Psoas muscle (tissue), 8 donors: ENCODE results near the gene PAXX. TPM values are rescaled to one million over a fixed set of nuclear protein-coding genes. Genes with fewer than 3 reads are reported as not detected.

ENCODE experiments used
- ATAC-seq, 4 donors: fragments of 200-7000 bp; cut with Tn5 transposase; one replicate each; pipeline ENCODE4 v1.9.1; 2020; ENCODE audit warnings: moderate library complexity in 3 of 4, mild to moderate bottlenecking in 2 of 4
- DNase-seq, 2 donors: peaks; one replicate each; pipeline ENCODE4 v3.0.0-alpha.2; 2020
- H3K27ac ChIP-seq: fragments of 200-600 bp; one replicate; pipeline ENCODE4 v1.8.0; 2022
- H3K27me3 ChIP-seq, 3 donors: fragments of 200-600 bp in 1 of 3; one replicate each; pipeline versions ENCODE4 v1.6.1 to v1.8.0; 2013 to 2022; ENCODE audit warnings: low read length in 2 of 3, mild to moderate bottlenecking in 2 of 3, moderate library complexity in 1 of 3; ENCODE audit not compliant: insufficient read depth in 3 of 3
- H3K36me3 ChIP-seq, 2 donors: fragments of 200-600 bp in 1 of 2; one replicate each; pipeline versions ENCODE4 v1.6.1 to v1.8.0; 2013 to 2022; ENCODE audit warnings: low read depth in 1 of 2, mild to moderate bottlenecking in 1 of 2, moderate library complexity in 1 of 2; ENCODE audit not compliant: insufficient read depth in 1 of 2
- H3K4me1 ChIP-seq: fragments of 200-600 bp; one replicate; pipeline ENCODE4 v1.8.0; 2022
- H3K4me3 ChIP-seq: fragments of 200-600 bp; one replicate; pipeline ENCODE4 v1.8.0; 2022; ENCODE audit warnings: mild to moderate bottlenecking
- H3K9me3 ChIP-seq: fragments of 200-600 bp; one replicate; pipeline ENCODE4 v1.8.0; 2022
- WGBS, 3 donors: extraction: QIAGEN DNeasy Blood & Tissue Kit; methylation state at CpG; one replicate each; pipeline versions ENCODE4 v1.1.6 to v1.1.7; 2013; 5-methylcytosine and 5-hydroxymethylcytosine counted together
- intact Hi-C, 2 donors: fragments of 100-400 bp; cut with DNase I; formaldehyde crosslinking; loops; one replicate each; pipeline versions ENCODE4 v1.11.0 to v1.14.2; 2022
- polyA plus RNA-seq, 3 donors: library from polyadenylated mRNA; stranded (reverse); fragments of 200-250 nt; gene quantifications; one replicate each; pipeline ENCODE4 v1.2.3, GENCODE V29; 2013
- total RNA-seq, 4 donors: library from RNA; stranded (reverse); fragmentation: NEBNext Ultra II Directional in 2 of 4; extraction: Animal tissue kit (Norgen Biotek cat#: 25700) in 2 of 4; gene quantifications; one replicate each; pipeline versions ENCODE4 v1.2.1 to v1.2.4, GENCODE V29; 2021 to 2023
- TF ChIP-seq, protein P1 (sequence below): fragments of 200-600 bp; IDR thresholded peaks from one replicate; pipeline ENCODE4 v1.8.0; 2022; ENCODE audit warnings: antibody characterized with exemption
- donor health status: healthy with polysubstance abuse.
- donor health status: DM: no; HTN: no; CAD: no; lungs with moderate emphysema.
- donor health status: Bipolar disorder and iron deficiency.
- donor health status: healthy.
- donor health status: DM: yes; HTN: yes; CAD: no.
- donor health status: DM: no; HTN: no; CAD: no.
- donor health status: DM: no; HTN: no; CAD: no.
- donor health status: DM: yes; HTN: yes; CAD: no.

The PAXX gene
- total and polyA plus RNA-seq, 7 donors = 9.4 to 39.2 (median 15.6) TPM

DNA sequence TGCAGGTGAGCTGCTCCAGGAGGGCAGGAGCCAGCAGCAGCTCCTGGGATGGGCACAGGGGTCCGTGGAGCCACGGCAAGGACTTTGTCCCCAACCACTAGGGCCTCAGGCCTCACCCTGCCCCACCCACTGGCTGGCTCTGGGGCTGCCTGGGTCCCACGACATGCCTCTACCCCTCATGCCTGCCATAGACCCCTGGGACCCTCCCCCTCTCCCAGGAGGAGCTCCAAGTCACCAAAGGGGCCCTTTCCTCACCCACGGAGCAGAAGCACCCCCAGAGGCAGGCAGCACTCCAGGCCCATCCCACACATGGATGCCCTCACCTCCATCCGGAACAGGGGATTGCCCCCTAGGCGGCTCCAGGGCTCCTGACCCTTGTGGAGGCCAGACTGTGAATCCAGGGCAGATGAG lies 29.4 kb downstream of the PAXX start:
- WGBS, 3 donors = 86 to 89% (median 88%) methylated on average over 6 of the region's 6 CpGs
- no peak overlapping the region for H3K27ac ChIP-seq
- H3K4me1 ChIP-seq = peaks cover 4% of the 10 kb centered on the region
- no peaks in the 10 kb centered on the region for H3K9me3 ChIP-seq
- TF ChIP-seq, protein P1, sequence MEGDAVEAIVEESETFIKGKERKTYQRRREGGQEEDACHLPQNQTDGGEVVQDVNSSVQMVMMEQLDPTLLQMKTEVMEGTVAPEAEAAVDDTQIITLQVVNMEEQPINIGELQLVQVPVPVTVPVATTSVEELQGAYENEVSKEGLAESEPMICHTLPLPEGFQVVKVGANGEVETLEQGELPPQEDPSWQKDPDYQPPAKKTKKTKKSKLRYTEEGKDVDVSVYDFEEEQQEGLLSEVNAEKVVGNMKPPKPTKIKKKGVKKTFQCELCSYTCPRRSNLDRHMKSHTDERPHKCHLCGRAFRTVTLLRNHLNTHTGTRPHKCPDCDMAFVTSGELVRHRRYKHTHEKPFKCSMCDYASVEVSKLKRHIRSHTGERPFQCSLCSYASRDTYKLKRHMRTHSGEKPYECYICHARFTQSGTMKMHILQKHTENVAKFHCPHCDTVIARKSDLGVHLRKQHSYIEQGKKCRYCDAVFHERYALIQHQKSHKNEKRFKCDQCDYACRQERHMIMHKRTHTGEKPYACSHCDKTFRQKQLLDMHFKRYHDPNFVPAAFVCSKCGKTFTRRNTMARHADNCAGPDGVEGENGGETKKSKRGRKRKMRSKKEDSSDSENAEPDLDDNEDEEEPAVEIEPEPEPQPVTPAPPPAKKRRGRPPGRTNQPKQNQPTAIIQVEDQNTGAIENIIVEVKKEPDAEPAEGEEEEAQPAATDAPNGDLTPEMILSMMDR = no peak
- intact Hi-C loops = loop anchor here in 1 of 2 donors (10.0 kb wide), 1 partner anchor 177 kb away; the partner anchor contains the start of genes AJM1 and PHPT1
- no peak for DNase-seq
- H3K36me3 ChIP-seq = peaks cover 0 to 32% of the 10 kb centered on the region in 2 donors
- H3K27me3 ChIP-seq = no peaks in the 10 kb centered on the region
- H3K4me3 ChIP-seq = no peak overlapping the region
- no peak for ATAC-seq

DNA sequence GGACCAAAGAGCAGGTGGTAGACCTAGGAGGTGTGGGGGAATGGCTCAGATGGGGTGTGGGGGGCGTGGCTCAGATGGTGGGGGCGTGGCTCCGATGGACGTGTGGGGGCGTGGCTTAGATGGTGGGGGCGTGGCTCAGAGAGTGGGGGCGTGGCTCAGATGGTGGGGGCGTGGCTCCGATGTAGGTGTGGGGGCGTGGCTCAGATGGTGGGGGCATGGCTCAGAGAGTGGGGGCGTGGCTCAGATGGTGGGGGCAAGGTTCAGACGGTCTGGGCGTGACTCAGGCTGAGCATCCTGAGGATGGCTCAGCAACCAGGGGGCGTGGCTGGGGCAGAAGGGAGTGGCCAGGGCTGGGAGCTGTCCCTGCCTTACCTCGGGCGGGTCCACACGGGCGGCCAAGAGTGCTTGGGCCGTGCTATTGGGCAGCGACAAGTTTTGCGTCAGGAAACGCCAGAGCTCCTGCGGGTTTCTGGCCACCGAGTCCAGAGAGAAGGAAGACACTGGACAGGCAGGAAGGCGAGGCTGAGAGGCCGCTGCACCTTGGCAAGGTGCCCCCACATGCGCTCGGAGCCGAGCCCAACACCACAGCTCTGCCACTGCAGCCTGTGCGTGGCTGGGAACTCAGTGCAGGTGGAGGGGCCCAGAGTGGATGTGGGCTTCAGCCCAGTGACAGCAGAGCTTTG lies 29.9 kb downstream of the PAXX start:
- Histone ChIP-seq H3K4me1 (peaks cover 9% of the 10 kb centered on the region), H3K9me3 (no peaks in the 10 kb centered on the region), H3K27me3 (no peaks in the 10 kb centered on the region), H3K36me3 (peaks cover 0 to 27% of the 10 kb centered on the region in 2 donors), H3K27ac (no peak overlapping the region), H3K4me3 (no peak overlapping the region)
- ATAC-seq = peak; percentile 38 to 80 (median 60)
- DNase-seq = peak; percentile 54 to 81
- intact Hi-C loops = loop anchor here in 1 of 2 donors (10.0 kb wide), 1 partner anchor 177 kb away; the partner anchor contains the start of genes AJM1 and PHPT1
- TF ChIP-seq, protein P1 = no peak
- 55 to 68% (median 59%) methylated on average over 28 to 30 of the region's 30 CpGs for WGBS, 3 donors

GRCh38 chr9:137022662-137023008 lies 30.4 kb downstream of the PAXX start:
- intact Hi-C loops = loop anchor here in 1 of 2 donors (10.0 kb wide), 1 partner anchor 178 kb away; the partner anchor contains the start of genes AJM1 and PHPT1
- no peak for ATAC-seq

GRCh38 chr9:137023157-137023556 lies 30.9 kb downstream of the PAXX start:
- intact Hi-C loops = loop anchor here in 1 of 2 donors (10.0 kb wide), 1 partner anchor 178 kb away; the partner anchor contains the start of genes AJM1 and PHPT1
- ATAC-seq = no peak

More at GRCh38 chr9:137022662-137023008, 30.4 kb downstream of the PAXX start:
- Histone ChIP-seq H3K27ac (no peak overlapping the region), H3K4me3 (no peak overlapping the region), H3K9me3 (no peaks in the 10 kb centered on the region), H3K36me3 (peaks cover 0 to 21% of the 10 kb centered on the region in 2 donors), H3K27me3 (no peaks in the 10 kb centered on the region), H3K4me1 (peaks cover 11% of the 10 kb centered on the region)
- TF ChIP-seq, protein P1 = no peak
- no peak for DNase-seq
- WGBS, 3 donors = 89 to 94% (median 94%) methylated on average over 23 of the region's 23 CpGs

More at GRCh38 chr9:137023157-137023556, 30.9 kb downstream of the PAXX start:
- Histone ChIP-seq H3K4me3 (no peak overlapping the region), H3K36me3 (peaks cover 0 to 18% of the 10 kb centered on the region in 2 donors), H3K9me3 (no peaks in the 10 kb centered on the region), H3K27ac (no peak overlapping the region), H3K4me1 (peaks cover 11% of the 10 kb centered on the region), H3K27me3 (no peaks in the 10 kb centered on the region)
- 79 to 95% (median 87%) methylated on average over 4 to 7 of the region's 7 CpGs for WGBS, 3 donors
- no peak for DNase-seq
- TF ChIP-seq, protein P1 = no peak
